NCI-H1930 (cell line): ENCODE data around the gene DXO.
"Not testable (repeated sequence)": the region's sequence is repeated elsewhere in the genome, so short reads cannot be mapped to it uniquely, and the experiment has no call there.

Source experiments
- DNase-seq, 2 experiments: peaks; one replicate each; lab custom pipeline; 2025; lab: John Stamatoyannopoulos, UW

DXO gene

DNA sequence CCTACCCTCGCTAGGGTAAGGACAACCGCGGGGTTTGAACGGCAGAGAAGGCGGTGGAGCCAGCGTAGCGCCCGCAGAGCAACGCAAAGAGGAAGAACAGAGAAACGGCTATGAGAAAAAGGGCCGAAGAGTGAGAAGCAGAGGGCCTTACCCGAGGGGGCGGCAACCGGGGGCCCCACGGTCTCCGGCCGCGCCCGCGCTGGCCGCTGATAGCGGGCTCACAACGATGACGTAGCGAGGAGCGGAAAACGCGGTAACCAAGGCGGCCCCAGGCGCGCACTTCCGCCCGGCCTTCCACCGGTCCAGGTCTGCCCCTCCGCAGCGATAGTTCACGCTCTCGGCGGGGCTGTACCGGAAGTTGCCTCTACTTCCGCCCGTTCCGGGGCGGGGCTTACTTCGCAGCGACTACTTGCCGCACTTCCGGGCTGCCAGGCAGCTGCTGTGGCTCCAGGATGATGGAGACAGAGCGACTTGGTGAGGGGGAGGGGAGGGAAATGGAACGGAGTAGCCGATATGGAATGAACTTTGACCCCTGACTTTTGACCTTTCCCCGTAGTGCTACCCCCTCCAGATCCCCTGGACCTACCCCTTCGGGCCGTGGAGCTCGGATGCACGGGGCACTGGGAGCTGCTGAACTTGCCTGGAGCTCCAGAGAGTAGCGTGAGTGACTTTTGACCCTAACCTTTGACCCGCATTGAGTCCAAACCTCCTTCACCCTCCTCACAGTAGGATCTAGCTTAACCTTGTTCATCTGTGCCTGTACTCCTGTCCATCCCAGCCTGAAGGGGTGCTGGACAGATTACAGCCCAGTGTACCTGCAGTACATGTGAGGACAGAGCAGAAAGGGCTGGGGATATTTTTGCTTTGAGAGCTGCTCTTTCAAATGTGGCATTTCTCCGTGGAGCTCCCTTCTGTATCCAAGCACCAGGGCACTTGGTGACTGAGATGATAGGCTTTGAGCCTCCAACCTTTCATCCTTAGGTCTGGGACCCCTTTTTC, 12.9 kb downstream of the DXO start, which contains the start of the genes NELFE and SKIC2:
NELFE (minus strand) TSS at position 231 of the 999 bp plus-strand sequence. CDS start 525 bp downstream, outside the sequence.
SKIC2 (plus strand) TSS at position 435 of the 999 bp plus-strand sequence; CDS start at position 453, 18 bp downstream.
- DNase-seq, result peak; percentile 96 to 98

DNA sequence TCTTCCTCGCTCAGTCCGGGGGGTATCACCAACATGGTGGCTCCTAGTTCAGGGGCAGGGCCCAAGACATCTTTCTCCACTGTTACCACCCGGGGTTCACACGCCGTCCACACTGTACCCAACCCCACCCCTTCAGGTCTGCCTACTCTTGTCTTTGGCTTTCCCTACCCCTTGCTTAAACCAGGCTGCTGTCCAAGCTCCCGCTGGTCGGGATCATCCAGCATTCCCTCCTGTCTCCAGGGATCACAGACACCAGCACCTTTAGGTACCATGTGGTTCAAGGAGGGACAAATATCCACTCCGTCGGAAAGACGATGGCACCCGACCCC, 13.6 kb downstream of the DXO start:
- DNase-seq, result no peak

DNA sequence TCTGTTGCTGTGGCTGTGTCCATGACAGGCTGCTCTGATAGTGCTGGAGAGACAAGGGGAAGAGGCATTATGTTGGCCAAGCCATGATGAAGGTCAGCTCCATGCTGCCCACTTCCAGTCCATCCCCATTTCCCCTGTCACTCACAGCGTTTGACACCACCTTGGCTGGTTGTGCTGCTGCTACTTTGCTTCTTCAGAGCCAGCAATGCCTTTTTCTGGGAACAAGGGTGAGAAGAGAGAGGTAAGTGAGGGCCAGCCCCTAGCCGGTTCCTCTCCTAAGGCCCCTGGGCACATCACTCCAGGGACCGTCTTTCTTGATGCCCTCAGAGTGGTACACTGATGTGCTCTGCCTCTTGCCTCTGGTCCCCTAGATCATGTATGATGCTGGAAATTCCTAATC, 15.1 kb downstream of the DXO start:
- no peak for DNase-seq

DNA sequence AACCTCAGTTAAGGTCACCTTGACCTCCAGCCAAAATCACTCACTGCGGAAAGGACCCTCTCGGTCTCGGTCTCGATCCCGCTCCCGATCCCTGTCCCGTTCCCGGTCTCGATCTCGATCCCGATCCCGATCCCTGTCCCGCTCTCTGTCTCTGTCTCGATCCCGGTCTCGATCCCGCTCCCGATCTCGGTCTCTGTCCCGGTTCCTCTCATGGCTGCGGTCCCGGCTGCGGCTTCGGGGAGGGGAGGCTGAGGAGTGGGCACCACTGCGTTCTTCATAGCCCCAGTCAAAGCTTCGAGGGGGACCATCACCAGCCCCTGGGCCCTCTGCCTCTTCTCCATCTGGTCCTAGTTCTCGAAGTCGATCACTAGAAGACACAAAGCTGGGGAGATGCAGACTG, 17.4 kb downstream of the DXO start:
- no peak for DNase-seq

DNA sequence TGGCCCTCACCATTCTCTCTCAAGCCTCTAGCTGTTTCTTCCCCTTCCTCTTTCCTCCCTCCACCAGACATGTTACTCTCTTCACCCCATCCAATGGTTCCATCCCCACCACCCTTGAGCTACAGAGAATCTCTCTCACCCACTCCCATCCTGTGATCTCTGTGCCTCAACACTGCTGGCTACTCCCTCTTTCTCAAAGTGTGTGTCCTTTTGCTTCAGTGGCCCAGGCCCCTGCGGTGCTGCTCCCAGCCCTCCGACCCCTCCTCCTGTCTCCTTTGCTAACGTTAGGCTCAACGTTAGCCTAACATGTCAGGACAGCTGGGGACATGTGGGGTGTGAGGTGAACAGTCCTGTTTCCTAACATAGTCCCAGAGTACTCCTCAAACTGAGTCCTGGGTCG, 19.0 kb downstream of the DXO start:
- DNase-seq, result no peak

DNA sequence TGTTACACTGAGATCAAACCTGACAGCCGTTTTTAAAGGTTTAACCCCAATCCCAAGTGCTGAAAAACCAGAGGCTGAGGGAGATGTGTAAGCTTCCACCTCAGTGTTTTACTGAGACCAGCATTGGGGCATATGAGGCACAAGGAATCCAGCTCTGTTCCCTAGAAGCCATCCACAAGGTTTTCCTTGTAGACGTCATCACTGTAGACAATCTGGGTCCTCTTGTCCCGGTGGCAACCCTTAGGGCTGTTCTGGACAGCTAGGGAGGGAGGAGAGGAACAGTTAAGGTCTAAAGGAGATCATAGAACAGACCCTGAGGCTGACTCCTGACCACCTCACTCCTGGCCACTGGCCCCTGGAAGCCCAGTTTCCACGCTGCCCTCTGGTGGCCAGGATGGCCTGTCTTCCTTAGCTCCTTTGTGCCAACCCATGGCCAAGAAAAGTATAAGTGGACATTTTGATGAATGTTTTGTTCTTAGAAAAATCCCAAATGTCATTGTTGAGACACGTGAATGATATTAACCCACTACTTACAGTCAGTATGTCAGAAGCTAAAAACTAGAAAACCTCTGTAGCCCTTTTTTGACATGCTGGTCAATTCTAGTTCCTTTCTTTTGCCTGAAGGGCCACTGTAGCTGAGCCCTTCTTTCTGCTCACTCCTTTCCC, 19.7 kb downstream of the DXO start:
- DNase-seq, result peak in 1 of 2 experiments; percentile 30

DNA sequence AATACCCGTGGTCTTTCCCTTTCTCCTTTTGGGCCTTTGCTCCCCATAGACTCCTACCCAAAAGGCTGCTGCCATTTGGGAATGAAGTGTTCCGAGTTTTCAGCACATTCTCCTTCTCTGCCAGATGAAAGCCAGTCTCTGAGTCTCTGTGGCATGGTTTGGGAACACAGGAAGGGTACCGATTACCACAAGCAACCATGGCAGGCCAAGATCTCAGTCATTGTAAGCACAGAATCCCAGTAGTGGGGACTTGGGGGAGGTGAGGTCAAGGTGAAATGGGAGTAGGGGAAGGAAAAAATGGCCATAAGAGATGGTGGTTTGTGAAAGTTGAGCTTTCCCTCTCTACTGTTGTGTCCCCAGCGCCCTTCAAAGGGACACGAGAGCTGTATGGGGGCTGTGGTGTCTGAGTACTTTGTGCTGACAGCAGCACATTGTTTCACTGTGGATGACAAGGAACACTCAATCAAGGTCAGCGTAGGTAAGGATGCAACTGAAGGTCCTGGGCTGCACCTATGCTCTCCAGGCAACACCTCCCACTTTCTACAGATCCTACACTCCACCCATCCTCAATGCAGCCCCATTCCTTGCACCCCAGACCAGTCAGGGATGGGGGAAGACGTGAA, 21.9 kb downstream of the DXO start:
- DNase-seq, result no peak

DNA sequence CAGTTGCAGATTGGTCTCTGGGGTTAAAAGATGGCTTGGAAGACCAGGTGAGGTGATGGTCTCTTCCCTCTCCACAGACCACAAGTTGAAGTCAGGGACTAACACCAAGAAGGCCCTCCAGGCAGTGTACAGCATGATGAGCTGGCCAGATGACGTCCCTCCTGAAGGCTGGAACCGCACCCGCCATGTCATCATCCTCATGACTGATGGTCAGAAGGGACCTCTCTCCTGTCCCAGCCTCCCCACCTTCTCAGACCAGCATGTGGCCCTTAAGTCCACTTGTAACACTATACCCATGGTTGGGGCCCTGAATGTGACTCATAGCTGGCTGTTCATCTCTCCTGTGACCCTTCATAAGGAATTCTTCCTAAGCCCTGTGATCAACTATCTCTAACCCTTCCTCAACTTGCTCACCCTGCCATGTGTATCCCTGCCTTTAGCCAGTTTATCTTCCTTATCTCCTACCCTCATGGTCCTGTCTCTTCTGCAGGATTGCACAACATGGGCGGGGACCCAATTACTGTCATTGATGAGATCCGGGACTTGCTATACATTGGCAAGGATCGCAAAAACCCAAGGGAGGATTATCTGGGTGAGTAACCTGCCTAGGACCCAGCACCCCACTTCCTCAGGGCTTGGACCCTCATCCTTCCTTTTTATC, 23.1 kb downstream of the DXO start:
- no peak for DNase-seq

DNA sequence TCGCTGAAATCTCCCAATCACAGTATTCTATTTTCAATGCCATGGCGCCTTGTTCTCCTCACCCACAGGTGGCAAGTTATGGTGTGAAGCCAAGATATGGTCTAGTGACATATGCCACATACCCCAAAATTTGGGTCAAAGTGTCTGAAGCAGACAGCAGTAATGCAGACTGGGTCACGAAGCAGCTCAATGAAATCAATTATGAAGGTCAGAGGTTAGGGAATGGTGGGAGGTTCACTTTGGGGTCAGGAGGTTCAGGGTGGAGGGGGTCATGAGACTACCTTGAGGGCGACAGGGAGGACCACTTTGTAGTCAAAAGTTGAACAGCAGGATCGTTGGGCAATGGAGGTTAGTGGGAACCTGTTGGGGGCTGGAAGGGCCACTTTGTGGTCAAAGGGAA, 23.6 kb downstream of the DXO start:
- no peak for DNase-seq

DNA sequence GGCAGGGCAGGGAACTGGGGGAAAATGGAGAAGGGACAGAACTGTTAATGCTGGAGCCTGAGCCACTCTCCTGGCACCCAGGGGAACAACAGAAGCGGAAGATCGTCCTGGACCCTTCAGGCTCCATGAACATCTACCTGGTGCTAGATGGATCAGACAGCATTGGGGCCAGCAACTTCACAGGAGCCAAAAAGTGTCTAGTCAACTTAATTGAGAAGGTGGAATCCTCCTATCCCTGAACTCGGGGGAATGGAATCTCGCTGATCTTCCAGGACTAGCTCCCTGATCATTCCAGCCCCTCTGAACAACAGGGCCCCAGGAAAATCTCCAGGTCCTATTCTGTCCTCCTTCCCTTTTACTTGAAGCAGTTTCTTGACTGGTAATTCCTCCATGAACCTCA, 24.1 kb downstream of the DXO start:
- no peak for DNase-seq

DNA sequence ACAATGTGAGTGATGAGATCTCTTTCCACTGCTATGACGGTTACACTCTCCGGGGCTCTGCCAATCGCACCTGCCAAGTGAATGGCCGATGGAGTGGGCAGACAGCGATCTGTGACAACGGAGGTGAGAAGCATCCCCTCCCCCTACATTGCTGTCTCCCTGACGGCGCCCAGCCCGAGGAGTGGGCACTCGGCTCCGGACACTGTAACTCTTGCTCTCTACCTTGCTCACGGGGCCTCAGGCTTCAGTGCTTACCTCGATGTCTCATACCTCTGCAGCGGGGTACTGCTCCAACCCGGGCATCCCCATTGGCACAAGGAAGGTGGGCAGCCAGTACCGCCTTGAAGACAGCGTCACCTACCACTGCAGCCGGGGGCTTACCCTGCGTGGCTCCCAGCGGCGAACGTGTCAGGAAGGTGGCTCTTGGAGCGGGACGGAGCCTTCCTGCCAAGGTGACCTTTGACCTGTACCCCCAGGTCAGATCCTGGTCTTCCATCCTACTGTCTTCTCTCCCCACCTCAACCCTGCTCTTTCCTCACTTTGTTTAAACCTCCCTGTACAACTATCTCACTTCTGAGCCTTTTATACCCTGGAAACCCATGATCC, 24.8 kb downstream of the DXO start:
- no peak for DNase-seq

DNA sequence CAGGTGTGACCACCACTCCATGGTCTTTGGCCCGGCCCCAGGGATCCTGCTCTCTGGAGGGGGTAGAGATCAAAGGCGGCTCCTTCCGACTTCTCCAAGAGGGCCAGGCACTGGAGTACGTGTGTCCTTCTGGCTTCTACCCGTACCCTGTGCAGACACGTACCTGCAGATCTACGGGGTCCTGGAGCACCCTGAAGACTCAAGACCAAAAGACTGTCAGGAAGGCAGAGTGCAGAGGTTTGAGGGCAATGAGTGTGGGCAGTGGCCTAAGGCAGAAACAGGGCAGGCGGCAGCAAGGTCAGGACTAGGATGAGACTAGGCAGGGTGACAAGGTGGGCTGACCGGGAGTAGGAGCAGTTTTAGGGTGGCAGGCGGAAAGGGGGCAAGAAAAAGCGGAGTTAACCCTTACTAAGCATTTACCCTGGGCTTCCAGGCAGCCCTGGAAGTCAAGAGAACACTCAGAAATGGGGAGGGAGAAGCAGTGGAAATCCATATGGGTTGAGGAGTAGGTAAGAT, 25.5 kb downstream of the DXO start:
- DNase-seq, result no peak

DNA sequence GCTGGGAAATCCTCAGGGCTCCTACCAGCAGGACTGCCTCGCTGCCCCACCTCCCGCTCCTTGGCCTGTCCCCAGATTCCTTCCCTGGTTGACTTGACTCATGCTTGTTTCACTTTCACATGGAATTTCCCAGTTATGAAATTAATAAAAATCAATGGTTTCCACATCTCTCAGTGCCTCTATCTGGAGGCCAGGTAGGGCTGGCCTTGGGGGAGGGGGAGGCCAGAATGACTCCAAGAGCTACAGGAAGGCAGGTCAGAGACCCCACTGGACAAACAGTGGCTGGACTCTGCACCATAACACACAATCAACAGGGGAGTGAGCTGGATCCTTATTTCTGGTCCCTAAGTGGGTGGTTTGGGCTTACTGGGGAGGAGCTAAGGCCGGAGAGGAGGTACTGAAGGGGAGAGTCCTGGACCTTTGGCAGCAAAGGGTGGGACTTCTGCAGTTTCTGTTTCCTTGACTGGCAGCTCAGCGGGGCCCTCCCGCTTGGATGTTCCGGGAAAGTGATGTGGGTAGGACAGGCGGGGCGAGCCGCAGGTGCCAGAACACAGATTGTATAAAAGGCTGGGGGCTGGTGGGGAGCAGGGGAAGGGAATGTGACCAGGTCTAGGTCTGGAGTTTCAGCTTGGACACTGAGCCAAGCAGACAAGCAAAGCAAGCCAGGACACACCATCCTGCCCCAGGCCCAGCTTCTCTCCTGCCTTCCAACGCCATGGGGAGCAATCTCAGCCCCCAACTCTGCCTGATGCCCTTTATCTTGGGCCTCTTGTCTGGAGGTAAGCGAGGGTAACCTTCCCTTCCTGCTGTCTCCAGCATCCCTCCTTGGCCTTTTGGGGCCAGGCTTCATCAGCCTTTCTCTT, 26.2 kb downstream of the DXO start, which contains the start of gene CFB:
CFB (plus strand) TSS at position 589 of the 863 bp plus-strand sequence; CDS start at position 716, 127 bp downstream.
- no peak for DNase-seq

DNA sequence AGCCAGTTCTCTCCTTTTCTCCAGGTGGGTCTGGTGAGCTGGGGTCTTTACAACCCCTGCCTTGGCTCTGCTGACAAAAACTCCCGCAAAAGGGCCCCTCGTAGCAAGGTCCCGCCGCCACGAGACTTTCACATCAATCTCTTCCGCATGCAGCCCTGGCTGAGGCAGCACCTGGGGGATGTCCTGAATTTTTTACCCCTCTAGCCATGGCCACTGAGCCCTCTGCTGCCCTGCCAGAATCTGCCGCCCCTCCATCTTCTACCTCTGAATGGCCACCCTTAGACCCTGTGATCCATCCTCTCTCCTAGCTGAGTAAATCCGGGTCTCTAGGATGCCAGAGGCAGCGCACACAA, 26.8 kb downstream of the DXO start:
- DNase-seq, result no peak

DNA sequence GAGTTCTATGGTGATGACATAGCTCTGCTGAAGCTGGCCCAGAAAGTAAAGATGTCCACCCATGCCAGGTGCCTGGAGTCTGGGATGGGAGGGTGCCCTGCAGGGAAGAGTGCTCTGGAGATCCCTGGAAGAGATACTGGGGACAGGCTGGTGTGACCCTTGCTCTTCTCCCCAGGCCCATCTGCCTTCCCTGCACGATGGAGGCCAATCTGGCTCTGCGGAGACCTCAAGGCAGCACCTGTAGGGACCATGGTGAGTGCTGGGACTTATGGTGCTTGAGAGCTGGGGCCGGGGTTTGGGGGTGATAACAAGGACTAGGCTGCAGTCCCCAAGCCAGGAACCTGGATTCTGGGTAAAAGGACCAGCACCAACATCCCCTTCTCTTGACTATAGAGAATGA, 28.2 kb downstream of the DXO start:
- no peak for DNase-seq

DNA sequence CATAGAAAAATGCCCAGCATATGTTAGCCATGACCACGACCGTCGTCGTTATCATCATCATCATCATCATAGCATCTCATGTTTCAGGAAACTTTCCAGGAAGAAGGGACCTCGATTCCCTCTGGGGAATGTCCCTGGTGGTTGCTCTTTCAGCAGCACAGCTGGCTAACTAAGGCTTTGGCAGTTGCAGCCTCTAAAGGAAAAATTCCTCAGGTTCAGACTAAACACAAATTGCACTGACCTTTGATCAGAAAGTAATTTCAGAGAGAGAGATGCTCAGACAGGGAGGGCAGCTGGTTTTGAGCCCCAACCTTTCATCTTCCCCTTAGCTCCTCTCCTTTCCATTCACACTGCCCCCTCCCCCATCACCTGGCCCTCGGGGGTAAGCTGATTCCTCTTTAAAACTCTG, 31.7 kb downstream of the DXO start:
- DNase-seq, result no peak

DNA sequence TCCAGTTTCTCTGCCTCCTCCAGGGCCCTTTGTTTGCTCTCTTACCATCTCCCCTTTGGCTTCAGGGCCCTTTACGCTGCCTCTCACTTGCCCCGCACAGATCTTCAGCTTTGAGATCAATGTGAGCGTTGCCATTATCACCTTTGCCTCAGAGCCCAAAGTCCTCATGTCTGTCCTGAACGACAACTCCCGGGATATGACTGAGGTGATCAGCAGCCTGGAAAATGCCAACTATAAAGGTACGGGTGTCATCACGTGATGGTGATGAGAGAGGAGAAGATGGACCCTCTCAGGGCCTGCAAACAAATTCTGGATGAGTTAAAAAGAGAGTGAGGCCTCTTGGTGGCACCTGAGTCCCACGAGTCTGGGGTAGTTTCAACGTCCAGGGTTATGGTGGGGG, 36.1 kb downstream of the DXO start:
- DNase-seq, result no peak

DNA sequence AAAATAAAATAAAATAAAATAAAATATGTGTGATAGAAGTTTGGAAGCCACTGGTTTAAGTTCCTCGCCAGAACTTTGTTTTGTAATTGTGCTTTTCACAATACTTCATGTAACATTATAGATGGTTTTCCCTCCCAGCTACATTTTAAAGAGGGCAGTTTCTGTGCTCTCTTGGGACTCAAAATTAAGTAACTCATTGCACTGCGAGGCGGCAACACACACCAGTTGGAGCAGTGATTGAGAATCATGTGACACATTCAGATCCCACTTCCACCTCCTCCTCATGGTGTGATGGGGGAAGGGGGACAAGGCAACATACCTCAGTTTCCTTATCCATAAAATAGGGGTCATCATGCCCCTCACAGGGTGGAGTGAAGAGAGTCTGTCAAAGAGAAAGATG, 36.9 kb downstream of the DXO start:
- DNase-seq, result no peak

DNA sequence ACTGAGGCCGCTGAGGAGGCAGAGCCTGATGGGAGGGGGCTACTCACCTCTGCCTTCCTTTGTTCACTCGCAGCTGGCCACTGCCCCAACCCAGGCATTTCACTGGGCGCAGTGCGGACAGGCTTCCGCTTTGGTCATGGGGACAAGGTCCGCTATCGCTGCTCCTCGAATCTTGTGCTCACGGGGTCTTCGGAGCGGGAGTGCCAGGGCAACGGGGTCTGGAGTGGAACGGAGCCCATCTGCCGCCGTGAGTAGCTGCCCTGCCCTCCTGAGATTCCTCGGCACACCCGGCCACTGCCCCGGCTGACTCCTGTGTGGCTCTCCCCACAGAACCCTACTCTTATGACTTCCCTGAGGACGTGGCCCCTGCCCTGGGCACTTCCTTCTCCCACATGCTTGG, 38.4 kb downstream of the DXO start:
- DNase-seq, result no peak

DNA sequence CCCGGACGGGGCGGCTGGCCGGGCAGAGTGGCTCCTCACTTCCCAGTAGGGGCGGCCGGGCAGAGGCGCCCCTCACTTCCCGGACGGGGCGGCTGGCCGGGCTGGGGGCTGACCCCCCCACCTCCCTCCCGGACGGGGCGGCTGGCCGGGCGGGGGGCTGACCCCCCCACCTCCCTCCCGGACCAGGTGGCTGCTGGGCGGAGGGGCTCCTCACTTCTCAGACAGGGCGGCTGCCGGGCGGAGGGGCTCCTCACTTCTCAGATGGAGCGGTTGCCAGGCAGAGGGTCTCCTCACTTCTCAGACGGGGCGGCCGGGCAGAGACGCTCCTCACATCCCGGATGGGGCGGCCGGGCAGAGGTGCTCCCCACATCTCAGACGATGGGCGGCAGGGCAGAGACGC, 39.8 kb downstream of the DXO start:
- DNase-seq, result not testable (repeated sequence)

DNA sequence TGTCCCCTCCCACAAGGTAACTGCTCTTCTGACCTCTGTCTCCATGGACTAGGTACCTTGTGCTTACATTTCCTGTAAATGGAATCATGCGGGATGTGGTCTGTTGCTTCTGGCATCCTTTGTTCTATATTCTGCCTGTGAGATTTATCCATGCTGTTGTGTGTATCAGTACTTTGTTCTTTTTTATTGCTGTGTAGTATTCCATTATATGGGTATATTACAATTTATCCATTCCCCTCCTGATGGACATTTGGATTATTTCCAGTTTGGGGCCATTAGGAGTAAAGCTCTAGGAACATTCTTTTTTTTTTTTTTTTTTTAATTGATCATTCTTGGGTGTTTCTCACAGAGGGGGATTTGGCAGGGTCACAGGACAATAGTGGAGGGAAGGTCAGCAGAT, 41.0 kb downstream of the DXO start:
- DNase-seq, result no peak
